DMS153 treated with DMSO at 0.1 percent for 48 hours (cell line): ENCODE results near the gene CXCL12.

Source experiments
- DNase-seq: peaks from one replicate; lab custom pipeline; 2025; ENCODE audit not compliant: unreplicated experiment; lab: John Stamatoyannopoulos, UW

The CXCL12 gene

GRCh38 chr10:44364566-44364965 lies 20.3 kb downstream of the CXCL12 start:
- no peak for DNase-seq

DNA sequence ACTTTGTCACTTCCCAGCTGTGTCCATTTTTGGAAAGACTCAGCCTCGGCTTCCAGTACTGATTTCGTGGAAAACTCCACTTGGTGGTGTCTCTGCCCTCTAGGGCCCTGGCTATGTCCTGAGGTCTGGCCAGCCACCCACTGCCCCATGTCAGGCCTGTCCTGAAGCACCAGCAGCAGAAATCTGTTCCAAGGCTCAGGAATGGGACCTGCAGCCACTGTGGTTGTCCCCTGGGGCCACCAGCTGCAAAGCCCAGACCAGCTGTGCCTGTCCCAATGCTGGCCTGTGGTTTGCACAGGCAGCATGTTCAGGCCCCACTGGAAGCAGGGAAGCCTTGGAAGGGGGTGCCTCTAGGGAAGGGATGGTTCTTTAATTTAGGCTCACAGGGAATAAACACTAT lies 21.2 kb downstream of the CXCL12 start:
- DNase-seq: no peak

DNA sequence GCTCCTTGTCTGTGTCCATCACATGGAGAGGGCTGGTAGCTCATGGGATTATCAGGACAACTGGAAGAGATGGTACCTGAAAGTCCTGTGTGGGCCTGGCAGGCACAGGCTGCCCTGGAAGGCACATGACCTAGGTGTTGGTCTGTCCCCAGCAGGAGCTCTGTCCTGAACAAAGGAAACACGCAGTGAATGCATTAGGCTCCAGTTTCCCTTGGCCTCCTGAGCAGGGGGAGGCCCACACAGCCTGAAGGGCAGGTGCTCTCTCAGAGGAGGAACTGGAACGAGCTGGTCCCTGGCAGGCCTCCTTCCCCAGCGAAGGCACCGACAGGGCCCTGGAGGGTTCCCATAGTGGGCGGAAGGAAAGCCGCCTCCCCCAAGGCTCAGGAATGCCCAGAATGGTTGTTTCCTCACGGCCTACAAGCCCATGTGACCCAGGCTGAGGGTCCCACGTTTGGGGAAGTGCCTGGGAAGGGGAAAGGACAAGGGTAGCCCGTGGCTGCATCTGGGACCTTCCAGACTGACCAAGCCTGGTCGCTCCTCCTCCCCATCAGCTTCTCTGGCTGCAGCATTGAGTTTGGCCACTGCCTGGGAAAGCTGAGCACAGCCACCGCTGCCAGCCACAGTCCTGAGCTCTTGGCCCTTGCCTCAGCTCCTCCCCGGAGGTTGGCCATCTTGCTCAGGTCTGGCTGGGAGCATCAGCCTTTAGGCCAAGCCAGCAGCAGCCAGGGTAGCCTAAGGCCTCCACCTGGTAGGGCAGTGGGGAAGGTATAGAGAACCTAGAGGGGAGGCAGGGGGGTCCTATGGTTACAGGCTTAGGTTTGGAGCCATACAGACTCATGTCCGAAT lies 21.8 kb downstream of the CXCL12 start:
- DNase-seq: no peak

DNA sequence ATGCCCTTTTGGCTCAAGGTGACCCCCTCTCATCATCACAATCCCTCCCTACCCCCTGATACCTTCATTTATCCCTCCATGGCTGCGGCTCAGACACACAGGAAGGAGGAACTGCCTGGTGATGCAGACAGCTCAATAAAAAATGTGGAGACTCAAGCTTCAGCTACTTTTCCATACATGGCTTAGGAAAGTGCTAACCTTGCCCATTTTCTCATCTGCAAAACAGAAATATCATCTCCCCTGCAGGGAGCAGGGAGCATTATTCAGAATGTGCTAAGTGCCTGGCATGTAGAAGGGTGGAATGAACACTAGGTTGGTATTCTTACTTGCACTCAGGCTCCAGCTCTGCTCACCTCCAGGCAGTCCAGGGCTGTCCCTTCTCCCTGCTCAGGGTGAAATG lies 23.8 kb downstream of the CXCL12 start:
- DNase-seq: no peak

DNA sequence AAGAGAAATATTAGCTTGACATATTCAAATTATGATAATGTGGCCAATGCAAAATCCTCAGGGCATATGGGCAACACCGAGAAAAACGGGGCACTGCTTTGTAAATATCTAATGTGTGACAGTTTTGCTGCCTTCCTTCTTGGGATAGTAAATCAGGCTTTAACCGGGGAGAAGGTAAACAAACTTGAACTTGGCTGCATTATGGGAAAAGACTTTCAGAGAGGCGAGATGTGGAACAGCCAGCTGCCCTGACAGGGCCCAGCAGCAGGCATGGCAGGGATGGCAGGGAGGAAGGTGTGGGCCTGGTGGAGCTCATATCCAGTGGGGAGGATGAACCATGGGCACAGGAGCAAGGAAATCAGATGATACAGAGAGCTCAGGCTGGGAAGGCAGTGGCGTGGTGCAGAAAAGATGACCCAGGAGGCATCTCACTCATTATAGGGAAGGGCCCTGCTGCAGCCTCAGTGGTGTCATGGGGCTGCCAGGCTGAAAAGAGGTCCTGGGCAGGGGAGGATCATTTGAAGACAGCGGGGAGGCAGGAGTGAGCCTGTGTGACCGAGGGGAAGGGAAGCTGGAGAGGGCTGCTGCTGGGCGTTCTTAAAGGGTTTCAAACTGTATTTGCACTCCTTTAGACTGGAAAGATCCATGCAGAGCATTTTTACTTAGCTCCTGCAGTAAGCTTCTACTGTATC lies 26.7 kb downstream of the CXCL12 start:
- no peak for DNase-seq

DNA sequence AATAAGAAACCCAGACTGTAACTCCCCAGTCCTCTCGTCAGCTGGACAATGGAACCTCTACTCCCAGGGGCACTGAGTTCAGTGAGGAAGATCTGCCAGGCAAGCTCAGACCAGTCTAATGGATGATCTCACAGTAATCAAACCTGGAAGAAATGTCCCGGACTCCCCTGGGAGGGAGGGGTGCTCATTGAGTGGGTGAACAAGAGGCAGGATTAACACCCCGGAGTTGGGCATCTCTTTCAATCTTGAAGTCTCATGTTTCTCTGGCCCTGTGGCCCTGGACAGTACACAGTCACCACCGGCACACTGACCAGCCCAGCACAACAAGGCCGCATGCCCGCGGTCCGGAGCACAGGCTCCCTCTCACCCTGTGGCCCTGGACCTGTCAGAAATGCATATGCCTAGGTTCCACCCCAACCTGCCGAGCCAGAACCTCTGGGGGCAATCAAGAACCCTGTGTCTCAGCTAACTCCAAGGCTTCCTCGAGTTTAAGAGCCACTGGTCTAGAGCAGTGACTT lies 27.8 kb downstream of the CXCL12 start:
- no peak for DNase-seq

DNA sequence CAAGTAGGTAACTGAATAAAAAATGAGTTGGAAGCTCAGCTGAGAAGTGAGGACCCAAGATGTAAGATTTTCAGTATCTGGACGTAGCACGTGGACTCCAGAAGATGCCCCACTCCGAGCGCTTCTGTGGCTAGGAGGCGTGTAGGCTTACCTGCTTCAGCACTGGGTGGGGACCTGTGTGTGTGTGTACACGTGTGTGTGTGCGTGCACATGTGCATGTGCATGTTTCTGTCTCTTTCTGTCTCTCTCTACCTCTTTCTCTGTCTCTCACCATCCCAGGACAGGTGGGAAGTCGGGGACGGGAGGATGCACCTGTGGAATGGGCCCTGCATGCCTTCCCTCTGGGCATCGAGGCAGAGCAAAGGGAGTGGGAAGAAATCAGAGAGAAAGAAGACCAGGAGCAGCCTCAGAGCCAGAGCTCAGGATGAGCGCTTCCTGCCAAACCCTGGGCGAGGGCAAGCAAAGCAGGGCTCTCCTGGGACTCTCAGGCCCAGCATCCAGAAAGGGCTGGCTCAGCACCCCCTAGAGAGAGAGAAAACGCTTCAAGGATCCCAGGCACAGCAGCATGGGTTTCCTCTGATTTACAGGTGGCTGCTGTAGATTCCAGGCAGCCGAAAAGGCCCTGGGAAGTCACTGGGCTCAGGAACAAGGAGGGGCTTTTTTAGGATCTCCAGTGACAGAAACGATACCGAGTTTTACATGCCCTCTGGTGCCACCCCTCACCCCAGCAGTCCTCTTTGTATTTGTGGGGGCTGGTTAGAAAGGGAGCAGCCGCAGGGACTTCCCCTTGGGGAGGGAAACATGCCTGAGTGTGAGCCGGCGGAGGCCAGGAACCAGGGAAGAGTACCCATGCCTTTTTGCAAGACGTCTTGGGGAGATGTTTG lies 28.5 kb downstream of the CXCL12 start:
- no peak for DNase-seq

- DNase-seq: no peak
Measured at GRCh38 chr10:44355630-44356029, 29.3 kb downstream of the CXCL12 start.

- no peak for DNase-seq
Measured at GRCh38 chr10:44354771-44355170, 30.1 kb downstream of the CXCL12 start.

DNA sequence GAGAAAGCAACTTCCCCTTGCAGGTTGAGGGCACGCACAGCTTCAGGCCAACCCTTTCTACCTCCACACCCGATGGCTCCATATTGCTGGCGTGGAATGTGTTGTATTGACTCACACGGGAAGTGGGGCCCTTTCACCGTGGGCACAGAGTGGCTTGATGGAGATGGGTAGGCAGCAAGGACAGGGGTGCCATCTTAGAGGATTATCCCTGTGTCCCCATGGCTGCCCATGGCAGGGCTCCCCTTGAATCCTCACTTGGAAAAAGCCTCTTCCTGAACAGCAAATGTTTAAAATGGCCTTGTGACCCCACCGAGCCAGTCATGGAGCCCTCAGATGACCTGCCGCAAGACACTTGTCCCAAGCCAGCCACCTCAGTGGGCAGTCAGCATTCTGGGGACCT lies 31.2 kb downstream of the CXCL12 start:
- DNase-seq: no peak

DNA sequence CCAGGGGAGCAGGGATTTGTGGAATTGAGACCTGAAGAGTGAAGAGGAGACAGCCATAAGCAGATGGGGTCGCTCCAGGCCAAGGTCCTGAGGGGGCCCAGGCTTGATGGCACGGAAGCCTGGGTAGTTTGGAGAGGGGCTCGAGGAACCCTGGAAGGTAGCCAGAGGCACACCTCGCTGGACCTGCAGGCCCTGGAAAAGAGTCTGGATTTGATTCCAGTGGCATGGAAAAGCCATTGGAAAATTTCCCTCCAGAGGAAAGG lies 31.8 kb downstream of the CXCL12 start:
- DNase-seq: no peak

- no peak for DNase-seq
Measured at GRCh38 chr10:44352316-44353127, 32.4 kb downstream of the CXCL12 start.

- no peak for DNase-seq
Measured at GRCh38 chr10:44348496-44348895, 36.4 kb downstream of the CXCL12 start.

- DNase-seq: no peak
Measured at GRCh38 chr10:44347609-44348400, 37.1 kb downstream of the CXCL12 start.

DNA sequence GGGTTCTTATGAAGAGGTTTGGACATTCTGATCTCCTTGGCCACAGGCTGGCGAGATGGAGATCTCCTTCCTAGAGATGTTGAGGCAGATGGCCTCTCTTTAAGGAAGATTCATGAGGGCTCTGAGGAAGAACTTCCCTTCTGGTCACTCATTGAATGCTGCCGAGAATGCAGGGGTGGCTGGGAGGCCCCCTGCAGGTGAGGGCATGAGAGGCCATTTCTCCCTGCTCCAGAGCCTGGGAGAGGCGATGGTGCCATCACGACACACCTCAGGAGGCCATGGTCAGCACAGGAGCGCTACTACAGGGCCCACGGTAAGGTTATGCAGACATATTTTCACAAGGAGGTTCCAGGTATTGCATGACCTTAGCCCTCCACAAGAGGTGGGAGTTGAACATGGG lies 40.2 kb downstream of the CXCL12 start:
- DNase-seq: no peak

- DNase-seq: no peak
Measured at GRCh38 chr10:44343843-44344242, 41.1 kb downstream of the CXCL12 start.

DNA sequence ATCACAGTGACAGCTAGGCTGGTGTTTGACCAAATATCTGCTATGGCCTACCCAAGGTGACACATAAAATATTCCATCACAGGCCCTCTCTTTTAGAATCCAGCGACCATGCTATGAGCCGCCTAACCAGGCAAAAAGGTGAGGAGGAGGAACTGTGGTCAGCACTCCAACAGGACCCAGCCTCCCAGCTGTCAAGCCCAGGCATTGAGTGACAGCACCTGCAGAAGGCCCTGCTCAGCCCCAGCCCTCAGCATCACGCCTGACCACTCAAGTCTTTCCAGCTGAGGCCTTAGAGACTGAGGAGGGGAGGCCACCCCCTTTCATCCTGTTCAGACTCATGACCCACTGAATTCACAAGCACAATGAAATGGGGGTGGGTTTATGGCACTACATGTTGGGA lies 43.0 kb downstream of the CXCL12 start:
- DNase-seq: no peak

GRCh38 chr10:44340557-44340956 lies 44.3 kb downstream of the CXCL12 start:
- DNase-seq: no peak

DNA sequence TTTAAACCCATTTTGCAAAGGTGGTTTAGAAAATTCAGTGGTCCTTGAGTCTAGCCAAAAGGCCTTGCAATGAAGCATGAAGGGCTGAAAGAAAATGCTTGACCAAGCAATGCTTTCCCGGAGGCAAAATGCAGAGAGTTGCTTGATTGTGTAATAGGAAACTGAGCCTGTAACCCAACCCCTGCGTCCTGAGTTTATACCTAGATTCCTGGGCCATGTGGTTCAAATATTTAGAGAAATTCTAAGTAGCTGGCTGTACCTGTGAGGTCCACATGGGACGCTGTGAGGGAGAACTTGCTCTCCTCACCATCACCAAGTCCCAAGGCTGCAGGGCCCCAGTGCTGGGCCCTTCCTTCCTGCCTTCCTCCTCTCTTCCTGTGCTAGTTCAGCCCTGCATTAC lies 45.7 kb downstream of the CXCL12 start:
- no peak for DNase-seq

DNA sequence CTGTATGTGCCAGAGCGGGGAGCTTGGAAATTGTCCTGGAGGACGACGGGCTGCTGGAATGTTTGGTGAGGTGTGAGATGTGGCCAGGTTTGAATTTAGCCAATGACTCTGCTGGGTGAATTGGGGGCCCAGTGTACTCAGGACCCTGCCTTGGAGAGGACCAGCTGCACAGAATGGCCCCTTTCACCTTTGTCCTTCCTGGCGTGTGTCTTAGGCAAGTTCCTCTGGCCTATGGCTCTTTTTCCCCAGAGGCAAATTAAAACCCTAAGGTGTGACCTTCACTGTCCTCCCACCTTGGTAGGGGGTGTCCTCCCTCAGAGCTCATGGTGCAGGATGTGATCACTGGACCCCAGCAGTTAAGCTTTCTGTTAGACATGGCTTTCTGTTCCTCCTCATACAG lies 47.8 kb downstream of the CXCL12 start:
- DNase-seq: no peak
